Measurements from ENCODE around the gene MTFR2. TPM values are rescaled to one million over a fixed set of nuclear protein-coding genes. Genes with fewer than 3 reads are reported as not detected.

The MTFR2 gene
- total and polyA plus RNA-seq, 2 of the 13 experiments (the other 11 are each of a cell fraction or from before 2014, with no cell fraction given), result 6.7 to 10.7 TPM

GRCh38 chr6:136289579-136290409 lies 39.7 kb upstream of the MTFR2 start, which contains the start of gene BCLAF1 (continued):
- TF ChIP-seq NR2F1 (CRISPR knock-in tag; IDR thresholded peaks at IDR 0.05) (0 out of 4 replicates have a peak, but pooled peaks of 1 of the 2 experiments have one; percentile 27), ZBTB38 (CRISPR knock-in tag; IDR thresholded peaks at IDR 0.05) (peak; percentile 82), ZNF776 (CRISPR knock-in tag; IDR thresholded peaks at IDR 0.05) (no peak), NR2C2 (CRISPR knock-in tag; IDR thresholded peaks at IDR 0.05; ENCODE audit: borderline replicate concordance) (peak; percentile 75; the same call in 1 of the 2 replicates), ZBTB7B (CRISPR knock-in tag; IDR thresholded peaks at IDR 0.05) (peak; percentile 20; the same call in 1 of the 2 replicates), HBP1 (CRISPR knock-in tag; IDR thresholded peaks at IDR 0.05; ENCODE audit: low read depth) (peak; percentile 20; the same call in 1 of the 2 replicates), ZNF143 (CRISPR knock-in tag; IDR thresholded peaks at IDR 0.05) (peak; percentile 90), RBAK (CRISPR knock-in tag; IDR thresholded peaks at IDR 0.05) (no peak), ZFP36L2 (CRISPR knock-in tag; IDR thresholded peaks at IDR 0.05) (0 out of 2 replicates have a peak, but pooled peaks have one; percentile 12), ARNTL (CRISPR knock-in tag; IDR thresholded peaks at IDR 0.05) (peak; percentile 39)

GRCh38 chr6:136289327-136289578 lies 39.1 kb upstream of the MTFR2 start:
- peaks cover 52% of the 10 kb centered on the region for H3K79me2 ChIP-seq (ENCODE audit: insufficient read depth, low read length)
- H4K20me1 ChIP-seq (ENCODE audit: insufficient read depth, low read length), result peaks cover 49% of the 10 kb centered on the region
- H3K9me3 ChIP-seq (ENCODE audit: low read length), result no peaks in the 10 kb centered on the region
- FAIRE-seq, result no peak
- H3K36me3 ChIP-seq (replicated peaks in 1 of 2; ENCODE audit: control insufficient read depth in 1 of 2, insufficient read depth in 2 of 2, low read length in 2 of 2), result peaks cover 0 to 4% of the 10 kb centered on the region in 2 experiments; a peak in 2 of 5 replicates
- BruUV-seq (replicated peaks), result TSS peak; percentile 68
- peak overlapping the region; percentile 90 for H3K4me2 ChIP-seq (ENCODE audit: low read depth, low read length)
- H3K9ac ChIP-seq (ENCODE audit: insufficient read depth, low read depth, low read length), result peak overlapping the region; percentile 100
- H3K27ac ChIP-seq (ENCODE audit: extremely low read length, insufficient read depth, low read length), result peak overlapping the region; percentile 99
- POLR2A ChIA-PET, result interaction anchor here (0.6 to 4.7 kb wide), 32 partner anchors 8 to 1875 kb away, joined by 3 to 85 read pairs (median 6); partner anchors contain the start of genes AHI1, HBS1L and MTFR2
- intact Hi-C loops (cut with micrococcal nuclease; ENCODE audit: unreplicated experiment), result loop anchor here (2.0 kb wide), 1 partner anchor 792 kb away; the partner anchor contains the start of gene AHI1
- H3K4me1 ChIP-seq (ENCODE audit: insufficient read depth, low read length), result peaks cover 46% of the 10 kb centered on the region
- WGBS (ENCODE audit: low lambda C conversion rate), result under 1% methylated on average over 34 of the region's 34 CpGs
- no peaks in the 10 kb centered on the region; a peak in 1 of 5 replicates for H3K27me3 ChIP-seq (ENCODE audit: control insufficient read depth in 1 of 2, insufficient read depth in 2 of 2, low read length in 2 of 2)
- peak overlapping the region; percentile 82 to 95 (median 93) for H3K4me3 ChIP-seq (replicated peaks in 1 of 3; ENCODE audit: insufficient read depth in 1 of 3, low read depth in 2 of 3, low read length in 3 of 3)
- peak; percentile 90 for DNase-seq (ENCODE audit: low spot score)
- CTCF ChIA-PET (ENCODE audit: low intra/inter-chr PET ratio, low total read pairs), result no interaction called here
- peak; percentile 63 for ATAC-seq
- in situ Hi-C loops (cut with HindIII; ENCODE audit: extremely low pct_ligation_motif_present, low pct_unique_long_range_greater_than_20kb), result loop anchor here (5.0 kb wide), 1 partner anchor 37 kb away; the partner anchor contains the start of gene MTFR2
- H2AFZ ChIP-seq (ENCODE audit: low read length), result no peak overlapping the region
- no peak for TF ChIP-seq ZNF484 (CRISPR knock-in tag; IDR thresholded peaks at IDR 0.05; ENCODE audit: borderline replicate concordance, low read depth)
- no peak for TF ChIP-seq ZNF407 (CRISPR knock-in tag; IDR thresholded peaks at IDR 0.05; ENCODE audit: not compliant biosample characterization)

Measured in HepG2 (cell line).